K562 (cell line): Measurements from ENCODE around the gene ARHGAP18. TPM values are rescaled to one million over a fixed set of nuclear protein-coding genes. Genes with fewer than 3 reads are reported as not detected.

Source experiments
- CAMTA2 ChIP-seq: fragments of 250-450 bp; sonication (Bioruptor Pico); conservative IDR thresholded peaks from 2 replicates; pipeline ENCODE4 v1.5.1; 2022
- CLOCK ChIP-seq: fragments of 250-450 bp; sonication (Bioruptor Pico); IDR thresholded peaks from 2 replicates; pipeline ENCODE4 v1.4.0; 2020; ENCODE audit warnings: mild to moderate bottlenecking, moderate library complexity, borderline replicate concordance
- FOXM1 ChIP-seq, 2 experiments: fragments of 450-650 bp in 1 of 2; sonication (generic) in 1 of 2; formaldehyde crosslinking in 1 of 2; IDR thresholded peaks; 2 replicates each; pipeline versions ENCODE4 v1.6.1 to v1.9.0; 2017 to 2022; ENCODE audit warnings: low read depth in 2 of 2, mild to moderate bottlenecking in 2 of 2, missing genetic modification reagents in 1 of 2, moderate library complexity in 1 of 2
- GTF3C2 ChIP-seq: IDR thresholded peaks from 3 replicates; pipeline ENCODE4 v1.6.1; 2011; ENCODE audit warnings: borderline replicate concordance, mild to moderate bottlenecking, moderate library complexity; ENCODE audit not compliant: insufficient read length; ENCODE audit errors: extremely low read depth
- HBP1 ChIP-seq: fragments of 450-650 bp; formaldehyde crosslinking; IDR thresholded peaks from 2 replicates; pipeline ENCODE4 v1.4.0; 2022; ENCODE audit warnings: missing genetic modification characterization
- NR2C1 ChIP-seq, 2 experiments: fragments of 450-650 bp; IDR thresholded peaks; 2 replicates each; pipeline ENCODE4 v1.6.1; 2017; ENCODE audit warnings: mild to moderate bottlenecking in 2 of 2, antibody characterized with exemption in 1 of 2, inconsistent platforms in 1 of 2, missing compliant biosample characterization in 1 of 2, missing genetic modification characterization in 1 of 2
- PRPF4 ChIP-seq: fragments of 200-400 bp; formaldehyde crosslinking; IDR thresholded peaks from one replicate; pipeline ENCODE4 v1.6.1; 2017; ENCODE audit warnings: low read length, low read depth, mild to moderate bottlenecking; ENCODE audit not compliant: insufficient read depth, poor library complexity, severe bottlenecking
- YY1 ChIP-seq, 3 experiments: IDR thresholded peaks; 2 replicates each; pipeline ENCODE4 v1.6.1; 2011; ENCODE audit warnings: low read length in 2 of 3, mild to moderate bottlenecking in 2 of 3, moderate library complexity in 2 of 3, borderline replicate concordance in 1 of 3, control low read depth in 1 of 3, low read depth in 1 of 3; ENCODE audit not compliant: insufficient read depth in 3 of 3, insufficient replicate concordance in 2 of 3, control insufficient read depth in 1 of 3, insufficient read length in 1 of 3; ENCODE audit errors: extremely low read depth in 1 of 3
- ZNF717 ChIP-seq: fragments of 250-450 bp; sonication (Bioruptor Pico); IDR thresholded peaks from 2 replicates; pipeline ENCODE4 v1.5.0; 2021
- polyA plus RNA-seq, 8 experiments: library from polyadenylated mRNA; depleted of rRNA in 4 of 8; stranded (reverse) in 5 of 8; unstranded in 3 of 8; fragments of >200 nt; fragmentation: Nextera tagmentation in 2 of 8; fragmentation: Illumina TruSeq in 1 of 8; extraction: Ambion mirVana in 2 of 8; extraction: Trizol in 1 of 8; gene quantifications; 2 replicates each; pipeline versions ENCODE4 v1.2.1 to v1.2.3, GENCODE V29; 2011 to 2014; ENCODE audit warnings: inconsistent platforms in 1 of 8, missing spikeins in 1 of 8
- total RNA-seq, 7 experiments: library from RNA; depleted of rRNA in 6 of 7; stranded (reverse); fragments of >200 nt in 6 of 7; fragmentation: Illumina TruSeq in 2 of 7; extraction: Trizol in 2 of 7; gene quantifications; 2 replicates each; pipeline versions ENCODE4 v1.2.1 to v1.2.3, GENCODE V29; 2011 to 2021; ENCODE audit warnings: low replicate concordance in 1 of 7
- TF ChIP-seq, protein P1 (sequence below): fragments of 250-450 bp; sonication (Bioruptor Pico); IDR thresholded peaks from 2 replicates; pipeline ENCODE4 v1.5.0; 2020; ENCODE audit warnings: mild to moderate bottlenecking
- TF ChIP-seq, protein P2 (sequence below), 2 experiments: fragments of 450-650 bp; conservative IDR thresholded peaks; 2 replicates each; pipeline ENCODE4 v1.6.1; 2017; ENCODE audit warnings: mild to moderate bottlenecking in 2 of 2, moderate library complexity in 2 of 2

The ARHGAP18 gene
- total and polyA plus RNA-seq, 9 of the 15 experiments (the other 6 are each of a cell fraction or from before 2014, with no cell fraction given): 13.3 to 29.7 (median 21.1) TPM

DNA sequence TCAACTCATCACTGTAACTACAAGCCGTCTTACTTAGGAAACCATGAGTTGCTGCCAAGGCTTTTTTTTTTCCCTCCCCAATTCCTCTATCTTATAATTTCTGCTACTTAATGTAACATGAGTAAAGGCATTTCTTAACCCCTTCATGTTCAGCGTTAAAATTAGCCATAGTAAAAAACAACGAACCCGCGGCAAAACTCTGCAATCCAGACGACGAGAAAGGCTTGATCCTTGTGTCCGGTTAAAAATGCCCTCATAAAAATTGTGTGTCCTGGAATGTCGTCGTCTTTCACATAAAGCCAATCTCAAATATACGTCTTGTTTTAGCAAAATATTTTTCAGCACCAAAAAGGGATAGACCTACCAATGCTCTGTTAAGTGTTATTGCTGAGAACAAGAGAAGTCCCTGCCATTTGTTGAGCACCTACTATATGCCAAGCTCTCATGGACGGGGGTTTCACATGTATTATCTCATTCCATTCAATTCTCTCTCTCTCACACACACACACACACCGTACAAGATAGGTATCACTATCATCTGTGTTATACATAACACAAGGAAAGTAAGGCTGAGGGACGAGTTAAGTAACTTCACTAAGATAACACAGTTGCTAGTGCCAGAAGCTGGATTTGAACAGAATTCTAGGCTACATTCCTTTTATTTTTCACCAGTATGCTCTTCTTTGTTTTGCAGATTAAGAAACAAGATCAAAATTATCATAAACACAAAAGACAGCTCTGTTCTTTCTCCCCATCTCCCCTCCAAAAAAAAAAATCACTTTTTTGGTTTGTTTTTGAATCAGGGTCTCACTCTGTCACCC is 683 bp upstream of the ARHGAP18 start (continued):
- TF ChIP-seq, protein P1, sequence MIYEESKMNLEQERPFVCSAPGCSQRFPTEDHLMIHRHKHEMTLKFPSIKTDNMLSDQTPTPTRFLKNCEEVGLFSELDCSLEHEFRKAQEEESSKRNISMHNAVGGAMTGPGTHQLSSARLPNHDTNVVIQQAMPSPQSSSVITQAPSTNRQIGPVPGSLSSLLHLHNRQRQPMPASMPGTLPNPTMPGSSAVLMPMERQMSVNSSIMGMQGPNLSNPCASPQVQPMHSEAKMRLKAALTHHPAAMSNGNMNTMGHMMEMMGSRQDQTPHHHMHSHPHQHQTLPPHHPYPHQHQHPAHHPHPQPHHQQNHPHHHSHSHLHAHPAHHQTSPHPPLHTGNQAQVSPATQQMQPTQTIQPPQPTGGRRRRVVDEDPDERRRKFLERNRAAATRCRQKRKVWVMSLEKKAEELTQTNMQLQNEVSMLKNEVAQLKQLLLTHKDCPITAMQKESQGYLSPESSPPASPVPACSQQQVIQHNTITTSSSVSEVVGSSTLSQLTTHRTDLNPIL (CRISPR knock-in tag): no peak
- TF ChIP-seq YY1 (IDR thresholded peaks at IDR 0.05; ENCODE audit: borderline replicate concordance in 1 of 3, control insufficient read depth in 1 of 3, extremely low read depth in 1 of 3, insufficient read depth in 3 of 3, insufficient read length in 1 of 3, insufficient replicate concordance in 2 of 3, low read depth in 1 of 3, low read length in 2 of 3) (no peak), FOXM1 (IDR thresholded peaks at IDR 0.05; ENCODE audit: low read depth) (no peak), FOXM1 (CRISPR knock-in tag; IDR thresholded peaks at IDR 0.05; ENCODE audit: low read depth) (no peak), NR2C1 (IDR thresholded peaks at IDR 0.05) (no peak), NR2C1 (tag; IDR thresholded peaks at IDR 0.05) (no peak), CLOCK (no peak), PRPF4 (no peak), ZNF717 (no peak), HBP1 (CRISPR knock-in tag) (no peak), GTF3C2 (no peak), CAMTA2 (CRISPR knock-in tag) (no peak)
- TF ChIP-seq, protein P2, sequence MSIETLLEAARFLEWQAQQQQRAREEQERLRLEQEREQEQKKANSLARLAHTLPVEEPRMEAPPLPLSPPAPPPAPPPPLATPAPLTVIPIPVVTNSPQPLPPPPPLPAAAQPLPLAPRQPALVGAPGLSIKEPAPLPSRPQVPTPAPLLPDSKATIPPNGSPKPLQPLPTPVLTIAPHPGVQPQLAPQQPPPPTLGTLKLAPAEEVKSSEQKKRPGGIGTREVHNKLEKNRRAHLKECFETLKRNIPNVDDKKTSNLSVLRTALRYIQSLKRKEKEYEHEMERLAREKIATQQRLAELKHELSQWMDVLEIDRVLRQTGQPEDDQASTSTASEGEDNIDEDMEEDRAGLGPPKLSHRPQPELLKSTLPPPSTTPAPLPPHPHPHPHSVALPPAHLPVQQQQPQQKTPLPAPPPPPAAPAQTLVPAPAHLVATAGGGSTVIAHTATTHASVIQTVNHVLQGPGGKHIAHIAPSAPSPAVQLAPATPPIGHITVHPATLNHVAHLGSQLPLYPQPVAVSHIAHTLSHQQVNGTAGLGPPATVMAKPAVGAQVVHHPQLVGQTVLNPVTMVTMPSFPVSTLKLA (conservative IDR thresholded peaks at IDR 0.05): 0 out of 4 replicates have a peak, but pooled peaks of 1 of the 2 experiments have one; percentile 1
